GM18519 (cell line): ENCODE data around the gene SCYL1.

Source experiments
- ATAC-seq: cut with Tn5 transposase; IDR thresholded peaks from one replicate; pipeline ENCODE4 v1.9.1; 2021; ENCODE audit warnings: mild to moderate bottlenecking, moderate library complexity; ENCODE audit not compliant: unreplicated experiment, low FRiP score

Gene SCYL1

DNA sequence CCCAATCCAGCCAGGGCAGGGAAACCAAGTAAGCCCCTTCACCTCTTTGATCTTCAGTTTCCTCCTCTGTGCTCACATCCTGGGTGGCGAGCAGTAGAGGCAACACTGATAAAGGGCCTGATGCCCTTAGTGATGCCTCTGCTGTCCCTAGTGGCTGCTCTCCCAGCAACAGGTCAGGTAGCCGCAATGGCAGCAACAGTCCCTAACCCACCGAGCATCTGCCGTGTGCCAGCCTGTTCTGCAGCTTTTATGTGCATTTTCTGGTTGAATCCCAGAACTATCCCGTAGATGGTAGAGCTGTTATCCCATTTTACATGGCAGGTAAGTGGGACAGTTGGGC, 5.2 kb downstream of the SCYL1 start:
- no peak for ATAC-seq

DNA sequence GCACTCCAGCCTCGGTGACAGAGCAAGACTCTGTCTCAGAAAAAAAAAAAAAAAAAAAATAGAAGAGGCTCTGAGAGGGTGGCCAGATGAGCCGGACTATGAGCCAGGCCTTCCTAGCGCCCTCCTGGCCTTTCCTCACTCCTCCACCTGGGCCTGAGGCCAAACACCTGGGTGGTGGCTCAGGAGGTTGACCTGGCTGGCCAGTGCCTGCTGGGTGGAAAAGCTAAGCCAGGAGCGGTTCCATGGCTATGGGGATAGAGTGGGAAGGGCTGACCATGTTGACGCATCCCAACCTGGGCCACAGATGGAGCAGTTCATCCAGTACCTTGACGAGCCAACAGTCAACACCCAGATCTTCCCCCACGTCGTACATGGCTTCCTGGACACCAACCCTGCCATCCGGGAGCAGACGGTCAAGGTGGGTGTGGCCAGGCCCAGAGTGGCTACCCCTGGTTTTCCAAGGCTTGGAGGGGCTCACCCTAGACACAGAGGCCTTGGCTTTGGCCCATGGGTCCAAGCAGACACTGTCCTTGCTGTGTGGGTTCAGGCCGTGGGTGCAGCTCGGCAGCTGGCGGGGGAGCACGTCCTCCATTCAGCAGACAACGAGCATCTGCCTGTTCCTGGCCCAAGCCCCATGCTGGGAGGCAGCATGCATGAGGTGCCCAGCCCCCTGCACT, 7.6 kb downstream of the SCYL1 start:
- no peak for ATAC-seq

DNA sequence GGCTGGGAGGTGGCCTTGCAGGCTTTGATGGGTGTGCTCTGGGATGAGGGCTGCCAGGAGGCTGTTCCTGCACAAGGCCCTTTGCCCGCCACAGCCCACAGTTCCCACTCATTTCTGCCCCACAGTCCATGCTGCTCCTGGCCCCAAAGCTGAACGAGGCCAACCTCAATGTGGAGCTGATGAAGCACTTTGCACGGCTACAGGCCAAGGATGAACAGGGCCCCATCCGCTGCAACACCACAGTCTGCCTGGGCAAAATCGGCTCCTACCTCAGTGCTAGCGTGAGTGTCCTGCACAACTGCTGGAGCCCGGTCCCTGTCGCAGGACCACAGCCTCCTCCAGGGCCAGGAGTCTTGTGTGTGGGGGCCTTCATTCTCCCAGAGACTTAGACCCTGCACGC, 10.2 kb downstream of the SCYL1 start:
- ATAC-seq, result no peak

DNA sequence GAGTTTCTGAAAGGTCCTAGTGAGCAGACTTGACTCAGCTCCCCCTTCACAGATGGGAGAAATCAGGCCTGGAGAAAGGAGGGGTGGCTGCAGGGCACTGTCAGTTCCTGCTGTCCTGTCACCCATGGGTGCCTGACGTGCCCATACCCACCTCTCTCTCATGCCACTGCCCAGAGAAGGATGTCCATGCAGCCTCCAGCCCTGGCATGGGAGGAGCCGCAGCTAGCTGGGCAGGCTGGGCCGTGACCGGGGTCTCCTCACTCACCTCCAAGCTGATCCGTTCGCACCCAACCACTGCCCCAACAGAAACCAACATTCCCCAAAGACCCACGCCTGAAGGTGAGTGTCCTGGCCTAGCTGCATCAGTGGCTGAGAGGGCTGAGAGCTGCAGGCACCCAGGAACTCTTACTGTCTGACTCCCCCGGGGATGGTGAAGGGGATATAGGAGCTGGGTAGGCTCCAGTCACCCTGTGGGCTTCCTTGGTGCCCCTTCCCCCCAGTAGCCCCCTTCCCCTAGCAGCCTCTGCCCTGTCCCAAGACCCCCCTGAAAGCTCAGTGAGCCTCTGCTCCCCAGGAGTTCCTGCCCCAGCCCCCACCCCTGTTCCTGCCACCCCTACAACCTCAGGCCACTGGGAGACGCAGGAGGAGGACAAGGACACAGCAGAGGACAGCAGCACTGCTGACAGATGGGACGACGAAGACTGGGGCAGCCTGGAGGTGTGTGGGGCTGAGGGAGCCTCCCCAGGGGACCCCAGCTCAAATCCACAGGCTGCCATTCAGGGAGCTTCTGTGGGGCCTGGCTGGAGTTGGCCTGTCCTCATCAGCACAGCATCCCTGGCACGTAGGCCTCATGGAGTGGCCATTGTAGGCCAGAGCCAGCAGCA, 11.8 kb downstream of the SCYL1 start:
- no peak for ATAC-seq

DNA sequence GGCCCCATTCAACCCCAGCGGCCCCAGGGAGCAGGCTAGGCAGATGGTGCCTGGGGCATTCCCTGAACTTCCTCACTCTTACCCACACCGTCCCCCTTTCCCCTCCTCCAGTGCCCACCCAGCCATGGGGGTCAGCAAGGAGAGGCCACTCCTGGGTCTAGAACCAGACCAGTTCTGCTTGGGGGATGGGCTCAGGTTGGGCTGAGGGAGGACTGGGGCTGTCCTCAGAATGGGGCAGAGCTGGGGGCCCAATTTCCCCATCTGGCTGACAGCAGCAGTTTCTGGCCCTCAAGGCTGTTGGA, 12.4 kb downstream of the SCYL1 start:
- ATAC-seq, result no peak

DNA sequence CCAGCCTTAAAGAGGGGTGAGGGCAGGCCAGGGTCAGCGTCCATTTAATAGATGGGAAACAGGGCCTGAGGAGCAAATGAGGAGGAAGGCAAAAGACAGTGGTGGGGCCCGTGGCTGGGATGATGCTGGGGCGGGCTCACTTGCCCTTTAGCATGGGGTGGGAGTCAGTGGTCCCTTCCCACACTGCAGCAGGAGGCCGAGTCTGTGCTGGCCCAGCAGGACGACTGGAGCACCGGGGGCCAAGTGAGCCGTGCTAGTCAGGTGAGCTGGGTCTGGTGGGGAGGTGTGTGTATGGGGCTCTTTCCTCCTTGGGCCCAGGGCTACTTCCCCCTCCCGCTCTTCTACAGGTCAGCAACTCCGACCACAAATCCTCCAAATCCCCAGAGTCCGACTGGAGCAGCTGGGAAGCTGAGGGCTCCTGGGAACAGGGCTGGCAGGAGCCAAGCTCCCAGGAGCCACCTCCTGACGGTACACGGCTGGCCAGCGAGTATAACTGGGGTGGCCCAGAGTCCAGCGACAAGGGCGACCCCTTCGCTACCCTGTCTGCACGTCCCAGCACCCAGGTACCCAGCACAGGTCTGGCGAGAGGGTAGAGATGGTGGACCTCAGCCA, 12.8 kb downstream of the SCYL1 start:
- no peak for ATAC-seq

DNA sequence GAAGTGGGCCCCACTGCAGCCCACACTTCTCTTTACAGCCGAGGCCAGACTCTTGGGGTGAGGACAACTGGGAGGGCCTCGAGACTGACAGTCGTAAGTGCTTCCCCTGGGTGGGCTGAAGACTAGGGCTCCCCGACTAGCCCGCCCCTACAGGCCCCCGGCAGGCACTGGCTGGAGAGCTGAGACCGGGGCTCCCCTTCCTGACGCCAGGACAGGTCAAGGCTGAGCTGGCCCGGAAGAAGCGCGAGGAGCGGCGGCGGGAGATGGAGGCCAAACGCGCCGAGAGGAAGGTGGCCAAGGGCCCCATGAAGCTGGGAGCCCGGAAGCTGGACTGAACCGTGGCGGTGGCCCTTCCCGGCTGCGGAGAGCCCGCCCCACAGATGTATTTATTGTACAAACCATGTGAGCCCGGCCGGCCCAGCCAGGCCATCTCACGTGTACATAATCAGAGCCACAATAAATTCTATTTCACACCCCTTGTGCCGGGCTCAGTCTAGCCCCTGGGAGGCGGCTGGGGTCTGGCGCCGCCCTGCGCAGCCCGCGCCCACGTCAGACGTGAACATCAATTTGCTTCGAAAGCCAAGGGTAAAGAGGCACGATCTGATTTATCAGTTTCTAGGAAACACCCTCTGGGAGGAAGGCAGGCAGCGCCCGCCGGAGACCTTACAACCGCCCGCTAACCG, 13.5 kb downstream of the SCYL1 start:
- no peak for ATAC-seq

DNA sequence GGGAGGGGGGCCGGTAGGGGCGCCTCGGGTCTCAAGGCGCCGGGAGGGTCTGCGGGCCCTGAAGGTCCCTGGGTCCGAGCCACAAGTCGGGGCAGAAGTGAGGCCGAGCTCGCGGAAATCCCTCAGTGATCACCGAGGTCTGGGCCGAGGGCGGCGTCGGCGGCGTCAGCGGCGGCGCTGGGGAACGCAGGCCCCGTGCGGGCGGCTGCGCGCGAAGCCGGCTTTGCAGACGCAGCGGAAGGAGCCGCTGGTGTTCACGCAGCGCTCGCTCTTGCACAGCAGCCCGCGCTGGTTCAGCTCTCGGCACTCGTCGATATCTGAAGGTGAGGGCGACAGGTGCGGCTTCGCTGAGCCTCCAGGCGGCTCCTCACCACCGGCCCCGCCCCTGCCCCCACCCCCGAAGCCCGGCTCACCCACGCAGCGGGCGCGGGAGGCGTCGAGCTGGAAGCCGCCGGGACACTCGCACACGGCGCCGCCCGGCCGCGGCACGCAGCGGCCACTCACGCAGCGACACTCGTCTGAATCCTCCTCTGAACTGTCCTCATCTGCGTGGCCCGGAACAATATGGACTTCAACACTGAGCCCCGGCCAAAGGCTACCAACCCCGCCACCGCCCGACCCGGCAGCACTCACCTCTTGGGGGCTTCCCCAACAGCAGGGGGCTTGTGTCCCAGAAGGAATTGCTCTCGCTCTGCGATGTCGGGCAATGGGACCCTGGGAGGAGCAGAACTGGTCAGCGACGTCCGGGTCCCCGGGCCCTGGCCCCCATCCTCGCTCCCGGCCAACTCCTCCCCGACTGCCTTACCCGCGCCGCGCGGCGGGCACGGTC, 14.2 kb downstream of the SCYL1 start:
- no peak for ATAC-seq

DNA sequence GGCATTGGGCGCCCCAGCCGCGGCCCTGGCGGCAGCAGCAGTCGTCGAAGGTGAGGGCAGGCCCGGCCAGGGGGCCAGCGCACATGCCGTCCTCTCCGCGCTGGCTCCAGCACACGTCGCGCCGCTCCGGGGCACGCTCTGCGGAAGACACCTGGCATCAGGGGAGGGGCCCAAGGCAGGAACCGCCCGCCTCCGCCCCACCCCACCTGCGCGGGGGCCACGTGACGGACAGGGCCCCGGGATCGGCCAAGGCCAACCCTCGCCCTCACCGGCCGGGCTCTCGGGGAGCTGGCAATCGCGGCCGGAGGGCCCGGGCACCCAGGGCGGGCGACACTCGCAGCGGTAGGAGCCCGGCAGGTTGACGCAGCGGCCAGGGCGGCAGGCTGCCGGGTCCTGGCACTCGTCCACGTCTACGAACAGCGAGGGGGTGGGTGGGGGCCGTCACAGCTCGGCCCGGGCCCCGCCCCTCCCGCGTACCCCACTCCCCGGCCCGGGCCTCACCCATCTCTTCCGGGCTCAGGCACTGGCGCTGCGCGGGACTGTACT, 14.9 kb downstream of the SCYL1 start:
- no peak for ATAC-seq

DNA sequence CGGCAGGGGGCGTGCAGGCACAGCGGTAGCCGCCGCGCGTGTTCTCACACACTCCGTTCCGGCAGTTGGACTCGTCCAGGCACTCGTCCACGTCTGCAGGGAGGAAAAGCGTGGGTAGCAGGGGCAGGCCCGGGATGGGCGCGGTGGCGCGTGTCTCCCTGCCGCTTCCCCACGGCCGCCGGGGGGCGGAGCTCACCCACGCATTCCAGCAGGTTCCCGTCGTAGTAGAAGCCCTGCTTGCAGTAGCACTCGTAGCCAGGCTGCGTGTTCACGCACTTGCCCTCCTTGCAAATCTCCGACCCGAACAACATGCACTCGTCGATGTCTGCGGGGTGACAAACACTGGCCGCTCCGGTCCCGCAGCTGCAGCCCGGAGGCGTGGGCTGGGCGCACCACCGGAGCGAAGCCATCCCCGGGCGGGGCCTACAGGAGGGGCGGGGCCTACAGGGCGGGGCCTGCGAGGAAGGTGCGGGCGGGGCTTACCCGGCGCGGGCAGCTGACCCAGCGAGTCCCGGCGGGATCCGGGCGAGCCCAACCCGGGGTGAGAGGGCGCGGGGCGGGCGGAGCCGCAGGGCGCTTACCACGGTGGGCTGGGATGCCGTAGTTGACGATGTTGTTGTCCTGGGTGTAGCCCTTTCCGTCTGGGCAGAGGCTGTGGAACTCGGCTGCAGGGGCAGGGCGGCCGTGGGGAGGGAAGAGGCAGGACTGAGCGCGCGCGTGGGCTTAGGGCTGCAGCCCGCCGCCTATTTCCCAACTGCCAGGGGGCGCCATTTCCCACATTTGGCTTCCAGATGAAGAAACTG, 15.6 kb downstream of the SCYL1 start:
- no peak for ATAC-seq

DNA sequence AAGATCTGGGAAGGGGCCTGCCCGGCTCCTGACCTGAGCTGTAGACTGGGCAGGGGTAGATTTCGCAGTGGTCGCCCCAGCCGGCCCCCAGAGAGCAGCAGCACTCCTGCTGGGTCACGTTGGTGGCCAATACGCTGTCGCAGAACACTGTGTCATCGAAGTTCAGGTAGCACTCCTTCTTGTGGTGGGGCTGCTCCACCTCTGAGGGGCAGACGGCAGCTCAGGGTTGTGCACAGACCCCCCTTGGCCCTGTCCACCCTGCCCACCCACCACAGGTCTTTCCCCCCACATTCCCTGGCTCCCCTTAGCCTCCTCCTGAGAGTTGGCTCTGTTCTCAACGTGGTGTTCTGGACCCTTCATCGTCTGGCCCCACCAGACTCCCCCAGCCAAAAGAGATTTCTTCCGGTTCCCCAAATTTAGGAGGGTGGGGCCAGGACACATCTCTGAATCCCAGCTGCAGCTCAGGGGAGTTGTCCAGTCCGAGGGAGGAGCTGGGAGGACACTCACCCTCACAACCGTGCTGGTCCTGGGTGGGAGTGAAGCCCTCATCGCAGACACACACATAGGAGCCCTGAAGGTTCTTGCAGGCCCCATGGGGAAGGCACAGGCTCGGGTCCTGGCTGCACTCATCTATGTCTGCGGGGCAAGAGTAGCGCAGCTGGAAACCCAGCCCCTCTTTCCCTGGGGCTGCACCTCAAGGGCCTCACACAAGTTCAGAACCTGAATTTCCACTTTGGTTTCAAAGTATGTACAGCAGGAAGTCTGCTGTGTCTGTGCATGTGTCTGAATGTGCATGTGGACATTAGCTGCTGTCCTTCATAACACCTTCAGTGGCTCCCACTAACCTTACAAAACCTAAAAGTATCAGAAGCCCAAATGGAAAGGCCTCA, 16.5 kb downstream of the SCYL1 start:
- no peak for ATAC-seq

DNA sequence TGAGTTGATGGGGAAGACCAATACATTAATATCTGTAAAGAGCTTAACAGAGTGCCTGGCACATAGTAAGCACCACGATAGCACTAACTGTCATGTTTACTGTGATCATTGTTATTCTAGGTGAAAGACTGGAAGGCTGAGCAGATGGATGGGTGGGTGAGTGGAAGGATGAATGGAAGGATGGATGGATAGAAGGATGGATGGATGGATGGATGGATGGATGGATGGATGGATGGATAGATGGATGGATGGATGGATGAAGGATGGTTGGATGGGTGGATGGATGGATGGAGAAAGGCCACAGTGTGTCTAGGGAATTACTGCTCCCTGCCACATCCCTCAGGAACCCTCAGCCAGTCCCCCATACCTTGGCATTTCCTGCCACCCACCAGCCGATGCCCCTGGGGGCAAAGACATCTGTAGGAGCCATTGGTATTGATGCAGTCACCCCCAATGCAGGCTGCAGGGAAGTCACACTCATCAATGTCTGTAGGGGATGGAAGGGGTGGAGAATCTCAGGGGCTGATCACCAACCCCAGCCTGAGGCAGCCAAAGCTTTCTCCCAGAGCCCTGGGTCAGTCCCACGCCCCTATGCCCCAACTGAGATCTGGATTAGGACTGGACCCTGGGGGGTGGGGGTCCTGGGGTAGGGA, 18.0 kb downstream of the SCYL1 start:
- ATAC-seq, result no peak

DNA sequence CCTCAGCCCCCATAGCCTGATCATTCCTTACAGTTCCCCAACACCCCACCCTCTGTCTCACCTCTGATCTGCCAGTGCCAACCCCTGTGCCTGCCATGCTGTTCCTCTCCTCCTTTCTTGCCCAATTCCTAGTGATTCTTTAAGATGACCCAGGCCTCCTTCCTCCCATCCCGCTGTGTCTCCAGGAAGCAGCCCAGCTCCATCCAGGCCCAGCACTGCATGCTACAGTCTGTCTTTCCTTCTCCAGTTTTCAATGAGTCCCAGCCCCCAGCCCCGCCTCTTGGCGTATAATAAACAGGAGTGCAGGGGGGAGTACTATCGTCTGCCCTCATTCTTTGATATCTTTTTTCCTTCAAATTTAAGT, 21.0 kb downstream of the SCYL1 start:
- no peak for ATAC-seq

DNA sequence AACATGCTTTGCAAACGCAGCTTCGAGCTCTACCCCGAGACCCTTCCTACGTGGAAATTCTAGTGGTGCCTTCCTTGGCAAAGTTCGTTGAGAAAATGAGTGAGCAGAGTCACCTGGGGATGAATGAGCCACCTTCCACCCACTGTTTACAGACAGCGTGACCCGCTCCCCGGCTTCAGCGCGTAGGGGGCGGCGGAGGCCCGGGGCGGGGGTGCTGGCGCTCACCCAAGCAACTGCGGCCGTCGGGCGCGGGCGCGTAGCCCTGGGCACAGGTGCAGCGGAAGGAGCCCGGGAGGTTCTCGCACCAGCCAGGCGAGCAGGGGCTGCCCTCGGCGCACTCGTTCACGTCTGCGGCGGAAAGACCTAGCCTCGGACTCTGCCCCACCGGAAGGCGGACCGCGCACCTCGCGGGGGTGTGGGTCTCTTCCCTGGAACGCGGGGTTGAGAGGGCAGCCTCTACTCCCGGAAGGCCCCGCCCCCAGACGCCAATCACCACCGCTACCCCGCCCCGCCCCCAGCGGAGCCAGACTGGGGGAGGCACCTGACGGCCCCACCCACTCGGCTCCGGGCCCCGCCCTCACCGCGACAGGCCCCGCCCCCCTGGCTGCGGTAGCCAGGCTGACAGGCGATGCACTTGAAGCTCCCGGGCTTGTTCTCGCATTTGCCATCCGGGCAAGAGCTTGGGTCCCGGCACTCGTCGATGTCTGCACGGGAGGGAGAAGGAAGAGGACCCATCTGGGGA, 21.5 kb downstream of the SCYL1 start:
- ATAC-seq, result no peak

DNA sequence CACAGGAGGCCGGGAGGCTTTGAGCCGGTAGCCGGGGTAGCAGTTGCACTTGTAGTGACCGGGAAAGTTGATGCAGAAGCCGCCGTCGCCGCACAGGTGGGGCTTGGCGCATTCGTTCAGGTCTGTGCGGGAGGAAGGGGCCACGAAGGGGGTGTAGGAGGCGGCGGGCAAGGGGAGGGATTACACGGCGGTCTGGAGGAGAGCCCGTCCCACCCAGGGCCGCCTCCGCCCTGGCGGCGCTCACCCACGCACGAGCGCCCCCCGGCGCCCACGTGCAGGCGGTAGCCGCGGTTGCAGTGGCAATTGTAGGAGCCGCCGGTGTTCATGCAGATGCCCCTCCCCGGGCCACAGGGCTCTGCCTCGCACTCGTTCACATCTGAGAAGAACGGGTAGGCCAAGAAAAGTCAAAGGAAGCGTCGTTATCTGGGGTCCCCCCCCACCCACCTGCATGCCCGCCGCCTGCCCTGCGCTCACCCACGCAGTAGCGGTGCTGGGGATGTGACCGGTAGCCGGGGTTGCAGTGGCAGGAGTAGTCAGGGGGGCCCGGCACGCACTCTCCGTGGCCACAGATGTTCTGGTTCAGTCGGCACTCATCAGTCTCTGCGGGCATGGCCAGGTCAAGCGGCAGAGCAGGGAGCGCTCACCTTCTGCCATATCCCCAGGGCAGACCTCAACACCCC, 22.7 kb downstream of the SCYL1 start:
- no peak for ATAC-seq

DNA sequence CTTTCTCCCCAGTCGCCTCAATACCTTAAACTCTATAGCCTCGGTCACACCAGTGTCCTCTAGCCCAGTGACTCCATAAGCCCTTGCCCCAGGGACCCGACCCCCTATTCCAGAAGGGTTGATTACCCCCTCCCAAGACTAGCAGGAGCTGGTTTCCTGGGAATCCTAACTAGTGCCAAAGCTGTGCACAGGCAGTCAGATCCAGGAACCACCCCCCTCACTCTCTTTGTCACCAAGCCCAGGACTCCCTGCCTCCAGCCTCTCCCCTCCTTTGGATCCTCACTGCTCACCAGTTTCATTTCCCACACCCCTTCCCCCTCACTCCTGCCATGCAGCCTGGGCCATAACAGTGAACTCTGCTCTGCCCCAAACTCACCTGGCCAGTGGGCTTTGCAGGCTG, 23.5 kb downstream of the SCYL1 start:
- no peak for ATAC-seq

DNA sequence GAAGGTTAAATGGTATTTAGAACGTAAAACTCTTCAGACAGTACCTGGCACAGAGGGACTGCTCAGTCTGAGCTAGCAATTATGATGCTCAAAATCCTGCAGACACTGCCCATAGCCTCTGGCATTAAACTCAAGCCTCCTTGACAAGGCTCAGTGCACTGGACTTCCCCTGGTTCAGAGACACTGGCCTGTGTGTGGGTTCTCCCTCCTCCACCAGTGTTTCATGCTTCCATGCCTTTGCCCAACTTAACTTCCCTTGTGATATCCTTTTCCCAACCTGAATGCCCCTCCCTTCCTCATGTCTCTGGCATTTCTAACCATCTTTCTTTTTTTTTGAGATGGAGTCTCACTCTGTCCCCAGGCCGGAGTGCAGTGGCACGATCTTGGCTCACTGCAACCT, 24.2 kb downstream of the SCYL1 start:
- ATAC-seq, result no peak
